ENCODE results near the gene RAPGEF4. TPM values are rescaled to one million over a fixed set of nuclear protein-coding genes. Genes with fewer than 3 reads are reported as not detected.

The RAPGEF4 gene
- total RNA-seq, 3 donors from 2014 or later, result 1.2 to 2.8 (median 2.2) TPM

- DNase-seq, result no peak
- Histone ChIP-seq H3K4me3 (no peak overlapping the region), H3K9me3 (no peaks in the 10 kb centered on the region), H3K36me3 (ENCODE audit: low read depth) (no peaks in the 10 kb centered on the region), H3K4me1 (ENCODE audit: low read depth) (no peaks in the 10 kb centered on the region)
- TF ChIP-seq CTCF (IDR thresholded peaks at IDR 0.05), result no peak
- intact Hi-C loops (cut with DNase I, micrococcal nuclease), result no loop called here
- no peak for ATAC-seq
These were observed 110.9 kb downstream of the RAPGEF4 start for GRCh38 chr2:172846551-172846950.

- ATAC-seq (no peak), DNase-seq (no peak)
- intact Hi-C loops (cut with DNase I, micrococcal nuclease), result no loop called here
- H3K9me3 ChIP-seq, result no peaks in the 10 kb centered on the region
- H3K4me1 ChIP-seq (ENCODE audit: low read depth), result no peaks in the 10 kb centered on the region
- no peak for TF ChIP-seq CTCF (IDR thresholded peaks at IDR 0.05)
- H3K4me3 ChIP-seq, result no peak overlapping the region
- no peaks in the 10 kb centered on the region for H3K36me3 ChIP-seq (ENCODE audit: low read depth)
These were observed 111.5 kb downstream of the RAPGEF4 start for GRCh38 chr2:172847188-172847587.

GRCh38 chr2:172848519-172848918 lies 112.9 kb downstream of the RAPGEF4 start:
- no peak for ATAC-seq

GRCh38 chr2:172849519-172850217 lies 114.0 kb downstream of the RAPGEF4 start:
- DNase-seq (no peak), ATAC-seq (no peak)
- Histone ChIP-seq H3K4me1 (ENCODE audit: low read depth) (no peaks in the 10 kb centered on the region), H3K4me3 (no peak overlapping the region), H3K9me3 (no peaks in the 10 kb centered on the region), H3K36me3 (ENCODE audit: low read depth) (no peaks in the 10 kb centered on the region)
- intact Hi-C loops (cut with DNase I, micrococcal nuclease), result no loop called here
- no peak for TF ChIP-seq CTCF (IDR thresholded peaks at IDR 0.05)

More at GRCh38 chr2:172848519-172848918, 112.9 kb downstream of the RAPGEF4 start:
- Histone ChIP-seq H3K4me3 (no peak overlapping the region), H3K36me3 (ENCODE audit: low read depth) (no peaks in the 10 kb centered on the region), H3K4me1 (ENCODE audit: low read depth) (no peaks in the 10 kb centered on the region), H3K9me3 (no peaks in the 10 kb centered on the region)
- no peak for DNase-seq
- intact Hi-C loops (cut with DNase I, micrococcal nuclease), result no loop called here
- no peak for TF ChIP-seq CTCF (IDR thresholded peaks at IDR 0.05)

GRCh38 chr2:172855588-172855987 lies 119.9 kb downstream of the RAPGEF4 start:
- intact Hi-C loops (cut with DNase I, micrococcal nuclease), result no loop called here

More at GRCh38 chr2:172855588-172855987, 119.9 kb downstream of the RAPGEF4 start:
- no peaks in the 10 kb centered on the region for H3K36me3 ChIP-seq (ENCODE audit: low read depth)
- no peaks in the 10 kb centered on the region for H3K9me3 ChIP-seq
- no peak for DNase-seq
- H3K4me3 ChIP-seq, result no peak overlapping the region
- no peak for TF ChIP-seq CTCF (IDR thresholded peaks at IDR 0.05)
- no peaks in the 10 kb centered on the region for H3K4me1 ChIP-seq (ENCODE audit: low read depth)
- no peak for ATAC-seq

All from mucosa of descending colon (tissue), 3 donors.